Adipose tissue (tissue), 3 donors: Measurements from ENCODE around the gene GLRA1. TPM values are rescaled to one million over a fixed set of nuclear protein-coding genes. Genes with fewer than 3 reads are reported as not detected.

ENCODE experiments used
- H3K27ac ChIP-seq: one replicate; pipeline ENCODE4 v1.5.1; 2013; ENCODE audit warnings: low read depth, low read length
- WGBS, 3 donors: extraction: QIAGEN DNeasy Blood & Tissue Kit; methylation state at CpG; one replicate each; pipeline ENCODE4 v1.1.7; 2013; 5-methylcytosine and 5-hydroxymethylcytosine counted together
- polyA plus RNA-seq, 3 donors: library from polyadenylated mRNA; stranded (reverse); fragments of 200-250 nt; gene quantifications; one replicate each; pipeline ENCODE4 v1.2.3, GENCODE V29; 2013
- donor health status: healthy with polysubstance abuse.
- donor health status: Bipolar disorder and iron deficiency.
- donor health status: healthy.

GLRA1 gene
- polyA plus RNA-seq, result under 1 TPM in 1 of 3 donors, not detected in 2; 0.13 TPM

DNA sequence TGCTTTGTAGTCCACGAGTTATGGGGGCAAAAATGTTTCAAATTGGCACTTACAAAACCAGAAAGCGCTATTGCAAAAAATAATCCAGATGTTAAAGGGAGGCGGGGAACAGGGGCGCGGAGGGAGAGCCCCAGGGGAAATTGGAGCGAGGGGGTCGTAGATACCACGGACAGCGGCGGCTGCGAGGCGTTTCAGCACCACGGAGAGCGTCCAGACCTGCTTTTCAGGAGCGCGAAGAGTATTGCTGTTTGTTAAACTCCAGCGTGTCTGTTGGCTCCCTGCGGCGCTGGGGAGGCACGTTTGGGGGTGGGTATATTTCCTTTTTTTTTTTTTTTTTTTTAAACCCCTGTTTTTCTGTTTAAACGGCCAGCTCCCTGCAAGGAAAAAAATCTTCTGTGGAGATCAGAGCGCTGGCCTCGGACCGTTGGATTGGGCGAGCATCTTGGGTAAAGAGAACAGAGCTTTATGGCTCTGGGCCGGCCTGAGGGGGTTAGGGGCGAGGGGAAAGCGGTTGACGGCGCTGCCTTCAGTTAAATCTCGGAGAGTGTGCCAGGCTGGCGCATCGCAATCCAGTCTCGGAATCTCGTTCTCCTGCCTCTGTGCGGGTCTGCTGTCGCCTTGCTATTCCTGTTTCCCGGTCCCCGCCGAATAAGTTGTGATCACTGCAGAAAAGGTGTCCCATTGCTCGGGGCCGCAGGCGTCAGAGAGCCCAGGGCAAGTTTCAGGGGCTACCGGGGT lies at the start of gene GLRA1:
Gene GLRA1, minus strand, starts transcription at position 288 of the 738 bp plus-strand sequence. CDS start 302 bp downstream, outside the sequence.
- WGBS, 3 donors, result 4 to 7% (median 6%) methylated on average over 44 of the region's 44 CpGs
- H3K27ac ChIP-seq, result no peak within 1 kb of the TSS

DNA sequence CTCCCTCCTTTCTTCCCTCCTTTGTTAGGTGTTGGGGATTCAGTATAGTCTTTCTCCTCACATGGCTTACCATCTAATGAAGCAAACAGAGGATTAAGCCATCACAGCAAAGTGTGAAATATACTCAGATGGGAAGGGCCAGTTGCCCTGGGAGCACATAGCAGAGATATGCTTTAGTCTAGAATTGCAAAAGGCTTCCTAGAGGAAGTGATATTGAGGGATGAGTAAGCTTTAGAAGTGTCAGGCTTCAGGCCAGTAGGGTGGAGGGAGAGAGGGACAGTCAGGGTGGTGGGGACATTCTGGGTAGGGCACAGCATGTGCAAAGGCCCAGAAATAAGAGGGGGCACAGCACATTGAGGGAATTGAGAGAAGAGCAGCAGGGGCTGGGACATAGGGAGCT lies 46.2 kb upstream of the GLRA1 start:
- H3K27ac ChIP-seq, result no peak overlapping the region

DNA sequence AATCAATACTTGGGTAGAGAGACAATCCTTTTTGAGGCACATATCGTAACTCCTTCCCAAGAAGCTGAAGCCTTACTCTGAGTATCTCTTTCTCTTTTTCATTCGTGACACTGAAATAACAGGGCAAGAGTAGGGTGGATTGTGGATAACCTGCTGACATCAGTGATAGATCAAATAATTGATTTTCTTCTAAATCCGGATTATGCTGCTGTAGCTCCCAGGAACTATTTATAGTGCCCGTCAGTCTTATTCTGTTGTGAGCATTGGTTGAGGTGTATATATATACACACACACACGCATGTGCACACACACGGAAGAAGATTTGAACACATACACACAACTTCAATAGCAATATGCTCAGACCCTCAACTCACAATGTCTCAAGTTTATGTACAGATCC lies 43.2 kb upstream of the GLRA1 start:
- no peak overlapping the region for H3K27ac ChIP-seq
- 68 to 87% (median 78%) methylated on average over 6 of the region's 6 CpGs for WGBS, 3 donors

DNA sequence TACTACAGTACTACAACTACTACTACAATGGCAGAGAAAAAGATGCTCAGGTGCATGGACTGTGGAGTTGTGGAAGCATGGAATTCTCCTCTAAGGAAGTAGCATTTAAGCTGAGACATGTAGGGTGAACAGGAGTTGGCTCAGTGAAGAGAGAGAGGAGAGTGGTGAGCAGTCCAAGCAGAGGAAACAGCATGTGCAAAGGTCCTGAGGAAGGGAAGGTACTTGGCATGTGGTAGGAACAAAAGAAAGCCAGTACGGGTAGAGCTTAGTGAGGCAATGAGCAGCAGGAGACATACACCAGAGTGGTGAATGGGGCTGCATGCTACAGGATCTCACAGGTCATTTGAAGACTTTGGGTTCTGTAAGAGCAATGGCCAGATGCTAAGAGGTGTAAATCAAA lies 41.4 kb upstream of the GLRA1 start:
- WGBS, 3 donors, result 77 to 91% (median 88%) methylated on average over 1 of the region's 1 CpG
- no peak overlapping the region for H3K27ac ChIP-seq

DNA sequence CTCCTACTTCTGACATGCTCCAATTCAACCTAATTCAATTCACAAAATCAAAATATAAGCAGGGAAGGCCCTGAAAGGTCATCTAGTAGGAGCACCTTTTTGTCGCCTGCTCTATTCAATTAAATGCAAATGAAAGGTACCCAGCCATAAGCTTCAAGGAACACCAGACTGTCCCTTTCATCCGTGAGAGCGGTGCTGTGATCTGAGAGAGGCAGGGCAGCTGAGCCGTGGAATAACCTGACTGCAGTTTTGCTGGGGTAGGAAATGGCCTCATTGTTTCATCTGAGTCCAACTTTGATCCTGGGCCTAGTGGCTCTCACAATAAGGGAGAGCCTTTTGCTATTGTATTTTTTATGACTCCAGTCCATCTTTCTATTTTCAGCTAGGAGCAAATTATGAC lies 39.8 kb upstream of the GLRA1 start:
- 73 to 76% (median 73%) methylated on average over 4 of the region's 4 CpGs for WGBS, 3 donors
- H3K27ac ChIP-seq, result no peak overlapping the region

DNA sequence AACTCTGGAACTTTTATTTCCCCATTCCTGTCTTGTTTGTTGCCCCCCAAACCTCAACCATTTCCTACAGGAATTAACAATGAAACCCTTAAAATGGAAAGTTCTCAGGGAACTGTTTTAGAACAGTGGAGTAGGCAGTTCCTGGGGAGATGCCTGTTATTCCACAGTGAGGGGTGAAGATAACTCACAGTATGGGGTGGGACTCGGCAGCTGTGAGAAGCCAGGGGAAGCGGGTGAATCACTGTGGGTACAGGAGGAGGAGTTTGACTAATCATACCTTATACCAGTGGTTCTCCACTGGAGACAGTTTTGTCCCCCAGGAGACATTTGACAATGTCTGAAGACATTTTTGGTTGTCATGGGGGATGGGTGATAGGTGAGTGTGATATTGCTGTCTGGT lies 36.9 kb upstream of the GLRA1 start:
- WGBS, 3 donors, result 36 to 54% (median 41%) methylated on average over 2 of the region's 2 CpGs
- no peak overlapping the region for H3K27ac ChIP-seq

DNA sequence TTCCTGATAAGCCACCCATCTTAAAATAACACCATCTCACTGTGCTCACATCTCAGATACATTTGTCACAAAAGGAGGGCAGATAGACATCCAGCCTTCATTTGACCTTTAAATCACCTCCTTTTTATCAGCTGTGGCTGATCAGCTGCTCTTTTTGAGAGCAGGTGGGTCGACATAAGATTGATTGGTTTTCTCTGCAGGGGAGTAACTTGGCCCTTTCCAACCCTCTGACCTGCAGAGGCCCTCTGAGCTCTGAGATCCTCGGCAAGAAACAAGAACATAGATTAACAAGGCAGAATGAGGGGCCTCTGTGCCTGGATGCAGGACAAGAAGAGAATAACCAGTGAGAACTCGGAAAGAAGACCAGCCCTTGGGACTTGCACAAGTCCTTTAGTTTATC lies 33.5 kb upstream of the GLRA1 start:
- 30 to 40% (median 31%) methylated on average over 3 of the region's 3 CpGs for WGBS, 3 donors
- no peak overlapping the region for H3K27ac ChIP-seq

DNA sequence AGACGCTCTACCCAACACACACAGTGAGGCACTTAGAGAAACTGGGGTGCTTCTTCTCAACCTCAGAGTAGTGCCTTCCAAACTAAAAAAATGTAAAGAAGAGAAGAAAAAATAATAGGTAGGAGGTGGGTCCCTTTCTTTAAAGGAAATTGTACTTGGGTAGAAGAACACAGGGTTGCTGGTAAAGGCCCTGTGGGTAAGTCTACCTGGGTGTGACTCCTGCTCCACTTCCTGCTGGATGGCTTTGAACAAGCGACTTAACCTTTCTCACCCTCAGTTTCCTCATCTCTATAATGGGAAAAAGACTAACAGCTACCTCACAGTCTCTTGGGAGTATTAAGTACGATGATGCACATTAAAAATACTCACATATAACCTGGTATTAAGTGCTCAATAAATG lies 32.1 kb upstream of the GLRA1 start:
- no peak overlapping the region for H3K27ac ChIP-seq
- WGBS, 3 donors, result 70 to 78% (median 74%) methylated on average over 3 of the region's 3 CpGs

DNA sequence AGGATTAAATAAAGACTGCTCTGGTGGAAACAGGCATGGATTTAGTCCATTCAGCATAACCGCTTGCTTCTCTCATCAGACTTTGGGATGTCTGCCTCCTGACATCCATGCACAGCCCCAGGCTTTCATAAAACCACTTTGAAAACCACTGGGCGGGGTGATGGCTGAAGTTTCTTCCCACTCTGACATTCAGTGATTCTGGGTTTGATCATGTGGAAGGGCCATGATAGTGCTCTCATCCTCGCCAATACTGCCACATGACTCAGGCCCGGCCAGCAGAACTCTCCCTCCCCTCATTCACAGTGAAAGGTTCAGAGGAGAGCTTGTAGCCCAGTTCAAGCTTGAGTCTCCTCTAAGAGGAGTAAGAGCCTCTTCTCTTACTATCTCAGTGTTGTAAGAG lies 29.6 kb upstream of the GLRA1 start:
- no peak overlapping the region for H3K27ac ChIP-seq
- WGBS, 3 donors, result 79 to 83% (median 81%) methylated on average over 4 of the region's 4 CpGs

DNA sequence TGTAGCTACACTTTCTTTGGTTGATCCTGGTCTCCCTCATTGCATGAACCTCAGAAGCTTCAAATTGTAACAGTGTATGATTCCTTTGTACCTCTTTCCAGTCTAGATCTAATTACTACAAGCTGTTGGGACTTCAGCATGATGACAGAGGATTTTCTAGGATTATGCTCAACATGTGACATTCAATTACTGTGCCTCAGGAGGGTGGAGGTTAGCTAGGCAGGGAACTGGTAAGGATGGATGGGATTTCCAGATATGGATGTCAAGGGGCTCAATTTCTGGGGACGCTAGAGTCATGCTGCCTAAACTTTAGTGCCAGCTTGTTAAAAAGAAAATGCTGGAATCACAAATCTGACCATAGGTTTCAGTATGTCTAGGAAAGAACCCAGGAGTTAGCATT lies 29.2 kb upstream of the GLRA1 start:
- no peak overlapping the region for H3K27ac ChIP-seq

DNA sequence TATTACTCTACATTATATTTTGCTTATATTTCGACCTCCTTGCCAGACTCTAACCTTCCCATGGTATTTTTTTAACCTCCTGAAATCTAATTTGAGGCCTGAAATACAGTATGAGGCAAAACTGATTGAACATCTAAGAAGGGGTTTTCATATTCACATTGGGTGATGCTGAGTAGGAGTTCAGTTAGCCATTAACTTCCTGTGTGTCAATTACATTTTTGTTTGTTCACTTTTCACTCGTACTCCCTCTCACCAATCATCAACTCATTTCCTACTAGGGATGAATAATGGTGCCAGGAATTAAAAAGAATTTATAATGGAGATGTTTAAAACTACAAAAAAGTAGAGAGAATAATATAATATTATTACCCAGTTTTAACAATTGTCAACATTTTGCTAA lies 27.6 kb upstream of the GLRA1 start:
- H3K27ac ChIP-seq, result no peak overlapping the region
- WGBS, 3 donors, result 38 to 41% (median 41%) methylated on average over 2 of the region's 2 CpGs

More for the DNA sequence above, 29.2 kb upstream of the GLRA1 start:
- 74 to 77% (median 75%) methylated on average over 1 of the region's 1 CpG for WGBS, 3 donors

DNA sequence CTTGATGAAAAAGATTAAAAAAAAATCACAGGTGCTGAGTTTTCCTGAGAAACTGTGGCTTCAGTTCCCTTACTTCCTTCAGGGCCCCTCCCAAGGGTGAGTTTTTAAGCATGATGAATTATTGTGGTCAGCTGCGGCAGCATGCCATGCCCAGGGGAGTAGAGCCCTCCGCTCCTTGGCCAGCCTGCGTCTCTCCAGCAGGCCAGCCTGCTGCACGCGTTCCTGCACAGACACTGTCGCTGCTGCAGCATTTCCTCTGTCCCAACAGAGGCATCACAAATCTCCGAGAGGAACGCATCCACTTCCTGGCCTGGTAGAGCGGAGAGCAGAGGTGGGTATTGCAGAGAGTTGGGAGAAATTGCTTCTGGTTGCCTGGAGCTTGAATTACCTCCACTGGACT lies 26.1 kb upstream of the GLRA1 start:
- WGBS, 3 donors, result 37 to 78% (median 45%) methylated on average over 9 of the region's 9 CpGs
- H3K27ac ChIP-seq, result no peak overlapping the region

DNA sequence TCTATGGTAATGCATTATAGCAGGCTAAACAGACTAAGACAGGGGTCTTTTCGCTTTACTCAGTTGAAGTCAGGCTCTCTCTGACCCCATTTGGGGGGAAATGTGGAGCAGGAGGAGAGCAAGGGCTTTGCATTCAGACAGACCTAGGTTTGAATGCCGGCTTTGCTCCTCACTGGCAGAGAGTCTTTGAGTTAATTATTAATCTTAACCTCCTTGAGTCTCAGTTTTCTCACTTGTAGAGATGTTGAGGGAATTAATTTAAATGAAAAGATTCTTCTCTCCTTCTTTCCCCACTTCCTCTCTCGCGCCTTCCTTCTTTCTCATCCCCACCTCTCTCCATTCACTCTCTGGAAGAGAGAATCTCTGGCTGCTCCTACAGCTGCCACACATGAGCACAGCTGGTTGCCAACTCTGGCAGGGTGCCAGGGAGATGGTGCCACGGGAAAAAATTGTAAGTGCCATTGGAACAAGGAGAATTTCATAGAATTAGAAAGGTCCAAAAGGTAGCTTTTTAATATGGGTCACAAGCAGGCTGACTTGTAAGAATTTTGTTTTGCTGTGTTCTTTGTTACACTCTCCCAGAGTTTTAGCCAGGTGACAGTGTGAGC lies 25.2 kb upstream of the GLRA1 start:
- H3K27ac ChIP-seq, result no peak overlapping the region
- WGBS, 3 donors, result 53 to 77% (median 76%) methylated on average over 5 of the region's 5 CpGs

DNA sequence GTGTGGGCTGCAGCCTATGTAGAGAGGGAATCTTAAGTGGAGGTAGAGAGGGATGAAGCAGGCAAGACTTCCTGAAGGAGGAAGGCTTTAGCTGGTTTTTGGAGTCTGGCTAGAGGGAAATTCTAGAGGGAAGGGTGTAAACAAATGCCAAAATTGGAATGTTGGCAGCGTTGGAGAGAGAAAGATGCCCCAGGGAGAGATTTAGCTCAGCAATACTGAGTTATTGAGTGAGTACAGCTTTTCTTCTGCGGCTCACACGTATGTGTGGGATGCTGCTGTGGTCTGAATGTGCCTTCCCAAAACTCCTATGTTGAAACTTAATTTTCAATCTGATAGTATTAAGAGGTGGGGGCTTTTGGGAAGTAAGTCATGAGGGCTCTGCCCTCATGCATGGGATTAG lies 24.5 kb upstream of the GLRA1 start:
- no peak overlapping the region for H3K27ac ChIP-seq
- 40 to 70% (median 68%) methylated on average over 3 of the region's 3 CpGs for WGBS, 3 donors

DNA sequence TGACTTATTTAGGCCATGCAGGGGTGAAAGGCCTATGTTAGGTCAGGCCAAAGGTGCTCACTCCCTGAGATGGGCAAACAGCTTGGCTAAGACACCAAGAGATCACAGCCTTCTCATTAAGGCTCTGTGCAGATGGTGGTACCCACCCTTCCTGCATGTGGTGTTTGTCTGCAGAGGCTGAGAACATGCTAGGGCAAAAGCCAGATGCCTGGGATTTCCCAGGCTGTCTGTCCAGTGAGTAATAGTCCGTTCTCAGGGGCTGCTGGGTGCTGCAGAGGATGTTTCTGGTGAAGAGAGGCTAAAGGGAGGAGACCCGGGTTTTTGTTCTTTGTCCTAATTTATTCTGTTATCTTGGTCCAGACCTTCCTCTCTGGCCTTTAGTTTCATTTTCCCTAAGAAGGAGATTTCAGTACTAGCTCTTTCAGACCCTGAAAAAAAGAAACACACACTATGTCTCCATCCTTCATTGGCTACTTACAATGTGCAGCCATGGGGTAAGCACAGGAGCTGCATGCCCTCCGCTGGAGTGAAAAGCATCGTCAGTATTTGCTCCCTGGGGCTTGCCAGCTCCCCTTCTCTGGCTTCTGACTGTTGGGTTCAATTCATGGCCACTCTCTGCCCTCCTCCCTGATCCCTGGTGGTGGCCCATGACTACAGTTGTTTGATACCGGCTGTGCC lies 23.4 kb upstream of the GLRA1 start:
- WGBS, 3 donors, result 53 to 65% (median 63%) methylated on average over 5 of the region's 5 CpGs

DNA sequence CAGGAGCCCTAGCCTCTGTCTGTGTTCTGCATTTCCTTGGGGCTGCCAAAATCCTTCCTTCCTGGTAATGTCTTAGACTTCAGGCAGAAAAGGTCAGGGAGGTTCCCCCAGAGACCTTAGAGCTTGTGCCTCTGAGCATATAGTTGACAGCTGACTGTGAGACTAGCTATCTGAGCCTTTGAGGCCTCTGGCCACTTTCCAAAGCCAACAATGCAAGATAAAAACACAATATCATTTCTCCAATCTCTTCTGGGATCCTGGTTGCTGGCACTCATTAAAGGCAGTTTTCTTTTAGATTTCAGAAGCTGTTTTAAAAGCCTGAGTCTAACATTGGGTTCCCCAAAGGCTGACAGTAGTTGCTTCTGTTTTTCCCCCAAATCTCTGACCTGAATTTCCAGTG lies 13.2 kb upstream of the GLRA1 start:
- no peak overlapping the region for H3K27ac ChIP-seq

More for the DNA sequence above, 23.4 kb upstream of the GLRA1 start:
- no peak overlapping the region for H3K27ac ChIP-seq

DNA sequence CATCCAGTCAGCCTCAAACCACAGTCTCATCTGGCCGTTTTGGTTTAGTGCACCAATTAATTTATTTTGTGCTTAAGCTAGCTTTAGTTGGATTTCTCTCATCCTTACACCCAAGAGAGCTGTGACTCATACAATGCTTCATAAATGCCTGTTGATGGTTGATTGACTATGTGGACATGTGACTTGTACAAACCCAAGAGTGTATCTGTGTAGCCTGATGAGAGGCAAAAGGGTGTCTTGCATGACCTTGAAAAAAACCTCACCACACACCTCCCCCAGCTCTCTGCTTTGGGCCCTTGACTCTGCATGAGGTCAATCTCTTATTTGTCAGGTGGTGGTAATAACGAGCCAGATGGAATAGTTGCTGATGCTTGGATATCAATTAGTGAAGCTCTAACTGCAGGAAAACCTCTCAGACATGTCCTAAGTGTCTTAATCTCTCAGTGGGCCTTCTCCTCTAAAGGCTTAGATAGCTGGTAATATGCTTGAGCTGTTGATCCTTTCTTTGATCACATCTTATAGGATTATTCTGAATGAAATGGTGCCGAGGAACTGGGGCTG lies 10.6 kb upstream of the GLRA1 start:
- WGBS, 3 donors, result 46 to 64% (median 58%) methylated on average over 3 of the region's 3 CpGs

DNA sequence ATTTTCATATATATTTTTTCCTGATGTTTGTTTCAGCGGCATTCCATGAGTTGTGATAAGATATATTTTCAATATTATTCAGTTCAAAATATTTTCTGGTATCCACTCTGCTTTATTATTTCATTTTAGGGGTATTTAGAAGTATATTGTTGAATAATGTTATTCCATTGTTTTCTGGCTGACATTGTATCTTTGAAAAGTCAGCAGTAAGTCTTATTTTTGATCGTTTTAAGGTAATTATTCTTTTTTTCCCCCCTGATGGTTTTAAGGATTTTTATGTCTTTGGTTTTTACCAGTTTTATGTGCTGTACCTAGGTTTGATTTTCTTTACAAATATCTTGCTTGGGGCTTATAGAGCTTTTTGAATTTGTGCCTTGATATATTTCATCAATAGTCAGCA lies 6.6 kb upstream of the GLRA1 start:
- no peak overlapping the region for H3K27ac ChIP-seq
- 71 to 82% (median 79%) methylated on average over 2 of the region's 2 CpGs for WGBS, 3 donors

More for the DNA sequence above, 10.6 kb upstream of the GLRA1 start:
- no peak overlapping the region for H3K27ac ChIP-seq

DNA sequence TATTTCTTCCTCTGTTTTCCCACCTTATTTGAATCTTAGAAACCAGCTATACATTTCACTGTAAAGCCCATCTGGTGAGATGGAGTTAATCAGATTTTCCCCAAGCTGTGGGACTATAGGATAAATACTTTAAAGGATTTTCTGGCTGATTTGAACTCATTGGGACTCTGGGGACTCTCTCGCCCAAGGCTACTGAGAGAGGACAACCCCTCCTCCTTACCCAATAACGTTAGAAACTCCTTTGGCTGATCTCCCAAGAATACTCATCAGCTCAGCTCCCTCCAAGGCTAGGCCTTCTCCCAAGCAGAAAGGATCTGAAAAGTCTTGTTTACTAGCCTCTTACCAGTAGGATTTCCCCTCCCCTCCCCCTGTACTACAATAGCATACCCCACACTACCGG lies 1.5 kb upstream of the GLRA1 start:
- WGBS, 3 donors, result 40 to 49% (median 44%) methylated on average over 3 of the region's 3 CpGs
- H3K27ac ChIP-seq, result no peak overlapping the region
